SK-N-MC (cell line): ENCODE measurements around the gene NBEAL1.

ENCODE experiments used
- EZH2 ChIP-seq: fragments of 200-600 bp; sonication (generic); IDR thresholded peaks from one replicate; pipeline ENCODE4 v1.6.1; 2017; ENCODE audit warnings: antibody characterized with exemption
- FOXP2 ChIP-seq: optimal IDR thresholded peaks from 2 replicates; pipeline ENCODE3; 2011; ENCODE audit warnings: mild to moderate bottlenecking, moderate library complexity; ENCODE audit not compliant: insufficient read depth; ENCODE audit errors: extremely low read length, control extremely low read depth
- POLR2AphosphoS5 ChIP-seq: IDR thresholded peaks from 2 replicates; pipeline ENCODE4 v1.6.1; 2012; ENCODE audit warnings: mild to moderate bottlenecking, low read depth, low read length, borderline replicate concordance

DNA sequence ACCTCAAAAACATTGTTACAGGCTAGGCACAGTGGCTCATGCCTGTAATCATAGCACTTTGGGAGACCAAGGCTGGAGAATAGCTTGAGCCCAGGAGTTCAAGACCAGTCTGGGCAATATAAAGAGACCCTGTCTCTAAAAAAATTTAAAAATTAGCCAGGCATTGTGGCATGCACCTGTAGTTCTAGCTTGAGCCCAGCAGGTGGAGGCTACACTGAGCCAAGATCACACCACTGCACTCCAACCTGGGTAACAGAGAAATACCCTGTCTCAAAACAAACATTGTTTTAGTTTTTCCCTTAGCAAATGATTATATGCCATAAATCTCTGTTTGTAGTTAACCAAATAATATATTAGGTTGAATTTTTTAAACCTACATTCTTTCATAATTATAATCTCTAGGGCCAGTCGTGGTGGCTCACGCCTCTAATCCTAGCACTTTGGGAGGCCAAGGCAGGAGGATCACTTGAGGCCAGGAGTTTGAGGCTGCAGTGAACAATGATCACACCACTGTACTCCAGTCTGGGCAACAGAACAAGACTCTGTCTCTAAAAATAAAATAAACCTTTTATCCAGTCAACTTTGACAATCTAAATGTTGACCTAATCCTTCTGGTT, 210.9 kb downstream of the NBEAL1 start:
- no peak for TF ChIP-seq POLR2AphosphoS5
- TF ChIP-seq EZH2 = no peak
- no peak for TF ChIP-seq FOXP2
